GM23338 (cell line): ENCODE data around the gene LRP1B. TPM values are rescaled to one million over a fixed set of nuclear protein-coding genes. Genes with fewer than 3 reads are reported as not detected.
A peak's percentile ranks its signal among the peaks of the same experiment; 100 is the strongest.

ENCODE experiments used
- ATAC-seq: fragments of 200-7000 bp; cut with Tn5 transposase; 3 replicates; pipeline ENCODE4 v1.9.1; 2020
- DNase-seq: peaks from one replicate; pipeline ENCODE4 v3.0.0-alpha.2; 2015; ENCODE audit warnings: low spot score
- H2AFZ ChIP-seq: fragments of 200-600 bp; sonication (generic); 2 replicates; pipeline ENCODE4 v1.8.0; 2016; ENCODE audit warnings: antibody characterized with exemption, mild to moderate bottlenecking, moderate library complexity
- H3F3A ChIP-seq: fragments of 200-600 bp; sonication (generic); replicated peaks from 2 replicates; pipeline ENCODE4 v1.8.0; 2017; ENCODE audit warnings: antibody characterized with exemption, mixed run types, low read depth
- H3K27ac ChIP-seq: fragments of 200-600 bp; sonication (generic); 2 replicates; pipeline ENCODE4 v1.6.1; 2016; ENCODE audit warnings: low read depth
- H3K27me3 ChIP-seq: fragments of 200-600 bp; sonication (generic); 2 replicates; pipeline ENCODE4 v1.8.0; 2016; ENCODE audit warnings: mild to moderate bottlenecking, mixed run types, moderate library complexity; ENCODE audit not compliant: insufficient read depth
- H3K36me3 ChIP-seq: fragments of 200-600 bp; sonication (generic); 2 replicates; pipeline ENCODE4 v1.8.0; 2016; ENCODE audit warnings: mild to moderate bottlenecking; ENCODE audit not compliant: insufficient read depth
- H3K4me1 ChIP-seq: fragments of 200-600 bp; sonication (generic); 2 replicates; pipeline ENCODE4 v1.8.0; 2016; ENCODE audit warnings: mild to moderate bottlenecking, moderate library complexity; ENCODE audit not compliant: insufficient read depth
- H3K4me2 ChIP-seq: fragments of 200-600 bp; sonication (generic); 2 replicates; pipeline ENCODE4 v1.7.1; 2017; ENCODE audit warnings: mixed run types
- H3K4me3 ChIP-seq: fragments of 200-600 bp; sonication (generic); 2 replicates; pipeline ENCODE4 v1.6.1; 2016; ENCODE audit warnings: mixed run types
- H3K79me2 ChIP-seq: fragments of 200-600 bp; sonication (generic); replicated peaks from 2 replicates; pipeline ENCODE4 v1.8.0; 2017; ENCODE audit warnings: mild to moderate bottlenecking; ENCODE audit not compliant: insufficient read depth
- H3K9me2 ChIP-seq: fragments of 200-600 bp; sonication (generic); 2 replicates; pipeline ENCODE4 v1.8.0; 2017; ENCODE audit not compliant: insufficient read depth
- H4K20me1 ChIP-seq: fragments of 200-600 bp; sonication (generic); replicated peaks from 2 replicates; pipeline ENCODE4 v1.8.0; 2017; ENCODE audit warnings: mild to moderate bottlenecking; ENCODE audit not compliant: insufficient read depth
- H3K27ac Mint-ChIP-seq: 2 replicates; pipeline ENCODE4 v1.8.0; 2020; ENCODE audit warnings: inconsistent platforms, mild to moderate bottlenecking, moderate library complexity, mixed read lengths
- H3K27me3 Mint-ChIP-seq: 3 replicates; pipeline ENCODE4 v1.8.0; 2022; ENCODE audit warnings: low read depth, mild to moderate bottlenecking, moderate library complexity, mixed read lengths, inconsistent platforms; ENCODE audit not compliant: insufficient read depth, poor library complexity
- H3K36me3 Mint-ChIP-seq: 3 replicates; pipeline ENCODE4 v1.8.0; 2021; ENCODE audit warnings: low read depth, mild to moderate bottlenecking, inconsistent platforms, moderate library complexity, mixed read lengths
- H3K4me1 Mint-ChIP-seq: 3 replicates; pipeline ENCODE4 v1.8.0; 2020; ENCODE audit warnings: mild to moderate bottlenecking, inconsistent platforms, mixed read lengths
- H3K4me3 Mint-ChIP-seq: 3 replicates; pipeline ENCODE4 v1.8.0; 2021; ENCODE audit warnings: moderate library complexity, mild to moderate bottlenecking, inconsistent platforms, mixed read lengths
- H3K9me3 Mint-ChIP-seq: 3 replicates; pipeline ENCODE4 v1.8.0; 2020; ENCODE audit warnings: moderate library complexity, mild to moderate bottlenecking, inconsistent platforms, mixed read lengths
- CREB1 ChIP-seq: fragments of 250-450 bp; sonication (Bioruptor Pico); IDR thresholded peaks from 2 replicates; pipeline ENCODE4 v1.5.0; 2020; ENCODE audit warnings: low read depth, mild to moderate bottlenecking, moderate library complexity
- EZH2 ChIP-seq: fragments of 200-600 bp; sonication (generic); IDR thresholded peaks from one replicate; pipeline ENCODE4 v1.8.0; 2017; ENCODE audit warnings: antibody characterized with exemption, mild to moderate bottlenecking, low read depth; ENCODE audit not compliant: unreplicated experiment
- EZH2phosphoT487 ChIP-seq: fragments of 200-600 bp; sonication (generic); IDR thresholded peaks from one replicate; pipeline ENCODE4 v1.8.1; 2018; ENCODE audit warnings: antibody characterized with exemption; ENCODE audit not compliant: unreplicated experiment
- JUNB ChIP-seq: IDR thresholded peaks from one replicate; pipeline ENCODE4 v1.6.1; 2016; ENCODE audit warnings: antibody characterized with exemption; ENCODE audit not compliant: unreplicated experiment
- NANOG ChIP-seq: IDR thresholded peaks from 2 replicates; pipeline ENCODE4 v1.6.1; 2016; ENCODE audit warnings: antibody characterized with exemption, borderline replicate concordance
- POLR2AphosphoS5 ChIP-seq: IDR thresholded peaks from 2 replicates; pipeline ENCODE4 v1.6.1; 2016; ENCODE audit warnings: antibody characterized with exemption, low read depth
- STAT1 ChIP-seq: IDR thresholded peaks from one replicate; pipeline ENCODE4 v1.6.1; 2016; ENCODE audit warnings: antibody characterized with exemption; ENCODE audit not compliant: unreplicated experiment
- ZNF114 ChIP-seq: fragments of 250-450 bp; sonication (Bioruptor Pico); IDR thresholded peaks from 2 replicates; pipeline ENCODE4 v1.5.0; 2020; ENCODE audit warnings: mild to moderate bottlenecking, moderate library complexity
- ZNF331 ChIP-seq: fragments of 250-450 bp; sonication (Bioruptor Pico); IDR thresholded peaks from 2 replicates; pipeline ENCODE4 v1.5.0; 2020; ENCODE audit warnings: low read depth, mild to moderate bottlenecking, moderate library complexity
- polyA plus RNA-seq: library from polyadenylated mRNA; unstranded; fragments of >200 nt; fragmentation: Nextera tagmentation; extraction: Ambion mirVana; gene quantifications from 2 replicates; pipeline ENCODE4 v1.2.1, GENCODE V29; 2016
- total RNA-seq: library from RNA; depleted of rRNA; stranded (reverse); fragments of >200 nt; shearing (Covaris generic); gene quantifications from 2 replicates; pipeline ENCODE4 v1.2.3, GENCODE V29; 2014
- TF ChIP-seq, protein P1 (sequence below): fragments of 250-450 bp; sonication (Bioruptor Pico); IDR thresholded peaks from 2 replicates; pipeline ENCODE4 v1.5.0; 2020; ENCODE audit warnings: mild to moderate bottlenecking, moderate library complexity
- TF ChIP-seq, protein P2 (sequence below), 2 experiments: fragments of 200-600 bp in 1 of 2; sonication (generic) in 1 of 2; conservative IDR thresholded peaks; 2 replicates each; pipeline versions ENCODE4 v1.5.1 to v1.6.1; 2016 to 2017; ENCODE audit warnings: antibody characterized with exemption in 2 of 2, low read depth in 2 of 2, mild to moderate bottlenecking in 2 of 2, moderate library complexity in 1 of 2
- TF ChIP-seq, protein P3 (sequence below): IDR thresholded peaks from 2 replicates; pipeline ENCODE4 v1.6.1; 2016; ENCODE audit warnings: antibody characterized with exemption
- TF ChIP-seq, protein P4 (sequence below): IDR thresholded peaks from one replicate; pipeline ENCODE4 v1.6.1; 2018; ENCODE audit warnings: antibody characterized with exemption; ENCODE audit not compliant: unreplicated experiment

The LRP1B gene
- total and polyA plus RNA-seq, 2 experiments from 2014 or later: 0.15 to 0.97 TPM

DNA sequence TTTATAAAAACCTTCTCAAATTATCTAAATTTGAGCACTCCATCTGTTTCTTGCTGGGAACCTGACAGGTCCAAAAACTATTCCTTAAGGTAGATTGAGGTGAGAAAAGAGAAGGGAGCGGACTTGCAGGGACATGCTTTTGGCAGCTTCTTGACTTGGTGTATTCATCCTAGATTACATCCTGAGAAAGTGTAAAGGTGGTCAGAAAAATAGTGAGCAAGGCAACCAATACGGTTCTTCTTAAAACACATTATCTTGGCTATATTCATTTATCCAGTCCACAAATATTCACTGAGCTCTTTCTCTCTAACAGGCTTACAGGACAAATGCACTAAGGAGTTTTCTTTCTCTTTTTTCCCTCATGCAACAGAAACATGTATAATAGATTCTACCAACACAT lies 230.0 kb downstream of the LRP1B start:
- Histone ChIP-seq H3K79me2 (no peaks in the 10 kb centered on the region), H2AFZ (peak overlapping the region; percentile 63), H3F3A (no peaks in the 10 kb centered on the region), H3K4me3 (no peak overlapping the region), H3K27ac (no peak overlapping the region), H3K4me2 (no peak overlapping the region), H3K27me3 (no peaks in the 10 kb centered on the region), H3K36me3 (no peaks in the 10 kb centered on the region), H4K20me1 (no peaks in the 10 kb centered on the region), H3K4me1 (no peaks in the 10 kb centered on the region), H3K9me2 (no peaks in the 10 kb centered on the region)
- Mint-ChIP-seq H3K27me3 (no peaks in the 10 kb centered on the region), H3K9me3 (no peaks in the 10 kb centered on the region), H3K4me1 (peaks cover 8% of the 10 kb centered on the region), H3K36me3 (no peaks in the 10 kb centered on the region), H3K27ac (peak overlapping the region; percentile 12), H3K4me3 (no peak overlapping the region)
- TF ChIP-seq POLR2AphosphoS5 (no peak), EZH2phosphoT487 (no peak), EZH2 (no peak), ZNF331 (CRISPR knock-in tag) (no peak), NANOG (no peak), CREB1 (CRISPR knock-in tag) (no peak), JUNB (no peak), STAT1 (no peak), ZNF114 (CRISPR knock-in tag) (no peak)
- TF ChIP-seq, protein P1, sequence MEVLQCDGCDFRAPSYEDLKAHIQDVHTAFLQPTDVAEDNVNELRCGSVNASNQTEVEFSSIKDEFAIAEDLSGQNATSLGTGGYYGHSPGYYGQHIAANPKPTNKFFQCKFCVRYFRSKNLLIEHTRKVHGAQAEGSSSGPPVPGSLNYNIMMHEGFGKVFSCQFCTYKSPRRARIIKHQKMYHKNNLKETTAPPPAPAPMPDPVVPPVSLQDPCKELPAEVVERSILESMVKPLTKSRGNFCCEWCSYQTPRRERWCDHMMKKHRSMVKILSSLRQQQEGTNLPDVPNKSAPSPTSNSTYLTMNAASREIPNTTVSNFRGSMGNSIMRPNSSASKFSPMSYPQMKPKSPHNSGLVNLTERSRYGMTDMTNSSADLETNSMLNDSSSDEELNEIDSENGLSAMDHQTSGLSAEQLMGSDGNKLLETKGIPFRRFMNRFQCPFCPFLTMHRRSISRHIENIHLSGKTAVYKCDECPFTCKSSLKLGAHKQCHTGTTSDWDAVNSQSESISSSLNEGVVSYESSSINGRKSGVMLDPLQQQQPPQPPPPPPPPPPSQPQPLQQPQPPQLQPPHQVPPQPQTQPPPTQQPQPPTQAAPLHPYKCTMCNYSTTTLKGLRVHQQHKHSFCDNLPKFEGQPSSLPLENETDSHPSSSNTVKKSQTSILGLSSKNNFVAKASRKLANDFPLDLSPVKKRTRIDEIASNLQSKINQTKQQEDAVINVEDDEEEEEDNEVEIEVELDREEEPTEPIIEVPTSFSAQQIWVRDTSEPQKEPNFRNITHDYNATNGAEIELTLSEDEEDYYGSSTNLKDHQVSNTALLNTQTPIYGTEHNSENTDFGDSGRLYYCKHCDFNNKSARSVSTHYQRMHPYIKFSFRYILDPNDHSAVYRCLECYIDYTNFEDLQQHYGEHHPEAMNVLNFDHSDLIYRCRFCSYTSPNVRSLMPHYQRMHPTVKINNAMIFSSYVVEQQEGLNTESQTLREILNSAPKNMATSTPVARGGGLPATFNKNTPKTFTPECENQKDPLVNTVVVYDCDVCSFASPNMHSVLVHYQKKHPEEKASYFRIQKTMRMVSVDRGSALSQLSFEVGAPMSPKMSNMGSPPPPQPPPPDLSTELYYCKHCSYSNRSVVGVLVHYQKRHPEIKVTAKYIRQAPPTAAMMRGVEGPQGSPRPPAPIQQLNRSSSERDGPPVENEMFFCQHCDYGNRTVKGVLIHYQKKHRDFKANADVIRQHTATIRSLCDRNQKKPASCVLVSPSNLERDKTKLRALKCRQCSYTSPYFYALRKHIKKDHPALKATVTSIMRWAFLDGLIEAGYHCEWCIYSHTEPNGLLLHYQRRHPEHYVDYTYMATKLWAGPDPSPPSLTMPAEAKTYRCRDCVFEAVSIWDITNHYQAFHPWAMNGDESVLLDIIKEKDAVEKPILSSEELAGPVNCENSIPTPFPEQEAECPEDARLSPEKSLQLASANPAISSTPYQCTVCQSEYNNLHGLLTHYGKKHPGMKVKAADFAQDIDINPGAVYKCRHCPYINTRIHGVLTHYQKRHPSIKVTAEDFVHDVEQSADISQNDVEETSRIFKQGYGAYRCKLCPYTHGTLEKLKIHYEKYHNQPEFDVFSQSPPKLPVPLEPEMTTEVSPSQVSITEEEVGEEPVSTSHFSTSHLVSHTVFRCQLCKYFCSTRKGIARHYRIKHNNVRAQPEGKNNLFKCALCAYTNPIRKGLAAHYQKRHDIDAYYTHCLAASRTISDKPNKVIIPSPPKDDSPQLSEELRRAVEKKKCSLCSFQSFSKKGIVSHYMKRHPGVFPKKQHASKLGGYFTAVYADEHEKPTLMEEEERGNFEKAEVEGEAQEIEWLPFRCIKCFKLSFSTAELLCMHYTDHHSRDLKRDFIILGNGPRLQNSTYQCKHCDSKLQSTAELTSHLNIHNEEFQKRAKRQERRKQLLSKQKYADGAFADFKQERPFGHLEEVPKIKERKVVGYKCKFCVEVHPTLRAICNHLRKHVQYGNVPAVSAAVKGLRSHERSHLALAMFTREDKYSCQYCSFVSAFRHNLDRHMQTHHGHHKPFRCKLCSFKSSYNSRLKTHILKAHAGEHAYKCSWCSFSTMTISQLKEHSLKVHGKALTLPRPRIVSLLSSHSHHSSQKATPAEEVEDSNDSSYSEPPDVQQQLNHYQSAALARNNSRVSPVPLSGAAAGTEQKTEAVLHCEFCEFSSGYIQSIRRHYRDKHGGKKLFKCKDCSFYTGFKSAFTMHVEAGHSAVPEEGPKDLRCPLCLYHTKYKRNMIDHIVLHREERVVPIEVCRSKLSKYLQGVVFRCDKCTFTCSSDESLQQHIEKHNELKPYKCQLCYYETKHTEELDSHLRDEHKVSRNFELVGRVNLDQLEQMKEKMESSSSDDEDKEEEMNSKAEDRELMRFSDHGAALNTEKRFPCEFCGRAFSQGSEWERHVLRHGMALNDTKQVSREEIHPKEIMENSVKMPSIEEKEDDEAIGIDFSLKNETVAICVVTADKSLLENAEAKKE (CRISPR knock-in tag): no peak
- TF ChIP-seq, protein P2, sequence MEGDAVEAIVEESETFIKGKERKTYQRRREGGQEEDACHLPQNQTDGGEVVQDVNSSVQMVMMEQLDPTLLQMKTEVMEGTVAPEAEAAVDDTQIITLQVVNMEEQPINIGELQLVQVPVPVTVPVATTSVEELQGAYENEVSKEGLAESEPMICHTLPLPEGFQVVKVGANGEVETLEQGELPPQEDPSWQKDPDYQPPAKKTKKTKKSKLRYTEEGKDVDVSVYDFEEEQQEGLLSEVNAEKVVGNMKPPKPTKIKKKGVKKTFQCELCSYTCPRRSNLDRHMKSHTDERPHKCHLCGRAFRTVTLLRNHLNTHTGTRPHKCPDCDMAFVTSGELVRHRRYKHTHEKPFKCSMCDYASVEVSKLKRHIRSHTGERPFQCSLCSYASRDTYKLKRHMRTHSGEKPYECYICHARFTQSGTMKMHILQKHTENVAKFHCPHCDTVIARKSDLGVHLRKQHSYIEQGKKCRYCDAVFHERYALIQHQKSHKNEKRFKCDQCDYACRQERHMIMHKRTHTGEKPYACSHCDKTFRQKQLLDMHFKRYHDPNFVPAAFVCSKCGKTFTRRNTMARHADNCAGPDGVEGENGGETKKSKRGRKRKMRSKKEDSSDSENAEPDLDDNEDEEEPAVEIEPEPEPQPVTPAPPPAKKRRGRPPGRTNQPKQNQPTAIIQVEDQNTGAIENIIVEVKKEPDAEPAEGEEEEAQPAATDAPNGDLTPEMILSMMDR (conservative IDR thresholded peaks at IDR 0.05; ENCODE audit: low read depth in 2 of 2): no peak
- TF ChIP-seq, protein P3, sequence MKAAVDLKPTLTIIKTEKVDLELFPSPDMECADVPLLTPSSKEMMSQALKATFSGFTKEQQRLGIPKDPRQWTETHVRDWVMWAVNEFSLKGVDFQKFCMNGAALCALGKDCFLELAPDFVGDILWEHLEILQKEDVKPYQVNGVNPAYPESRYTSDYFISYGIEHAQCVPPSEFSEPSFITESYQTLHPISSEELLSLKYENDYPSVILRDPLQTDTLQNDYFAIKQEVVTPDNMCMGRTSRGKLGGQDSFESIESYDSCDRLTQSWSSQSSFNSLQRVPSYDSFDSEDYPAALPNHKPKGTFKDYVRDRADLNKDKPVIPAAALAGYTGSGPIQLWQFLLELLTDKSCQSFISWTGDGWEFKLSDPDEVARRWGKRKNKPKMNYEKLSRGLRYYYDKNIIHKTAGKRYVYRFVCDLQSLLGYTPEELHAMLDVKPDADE: no peak
- TF ChIP-seq, protein P4, sequence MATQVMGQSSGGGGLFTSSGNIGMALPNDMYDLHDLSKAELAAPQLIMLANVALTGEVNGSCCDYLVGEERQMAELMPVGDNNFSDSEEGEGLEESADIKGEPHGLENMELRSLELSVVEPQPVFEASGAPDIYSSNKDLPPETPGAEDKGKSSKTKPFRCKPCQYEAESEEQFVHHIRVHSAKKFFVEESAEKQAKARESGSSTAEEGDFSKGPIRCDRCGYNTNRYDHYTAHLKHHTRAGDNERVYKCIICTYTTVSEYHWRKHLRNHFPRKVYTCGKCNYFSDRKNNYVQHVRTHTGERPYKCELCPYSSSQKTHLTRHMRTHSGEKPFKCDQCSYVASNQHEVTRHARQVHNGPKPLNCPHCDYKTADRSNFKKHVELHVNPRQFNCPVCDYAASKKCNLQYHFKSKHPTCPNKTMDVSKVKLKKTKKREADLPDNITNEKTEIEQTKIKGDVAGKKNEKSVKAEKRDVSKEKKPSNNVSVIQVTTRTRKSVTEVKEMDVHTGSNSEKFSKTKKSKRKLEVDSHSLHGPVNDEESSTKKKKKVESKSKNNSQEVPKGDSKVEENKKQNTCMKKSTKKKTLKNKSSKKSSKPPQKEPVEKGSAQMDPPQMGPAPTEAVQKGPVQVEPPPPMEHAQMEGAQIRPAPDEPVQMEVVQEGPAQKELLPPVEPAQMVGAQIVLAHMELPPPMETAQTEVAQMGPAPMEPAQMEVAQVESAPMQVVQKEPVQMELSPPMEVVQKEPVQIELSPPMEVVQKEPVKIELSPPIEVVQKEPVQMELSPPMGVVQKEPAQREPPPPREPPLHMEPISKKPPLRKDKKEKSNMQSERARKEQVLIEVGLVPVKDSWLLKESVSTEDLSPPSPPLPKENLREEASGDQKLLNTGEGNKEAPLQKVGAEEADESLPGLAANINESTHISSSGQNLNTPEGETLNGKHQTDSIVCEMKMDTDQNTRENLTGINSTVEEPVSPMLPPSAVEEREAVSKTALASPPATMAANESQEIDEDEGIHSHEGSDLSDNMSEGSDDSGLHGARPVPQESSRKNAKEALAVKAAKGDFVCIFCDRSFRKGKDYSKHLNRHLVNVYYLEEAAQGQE: no peak
- DNase-seq: no peak
- ATAC-seq: no peak
